RCC 7860 (cell line): ENCODE measurements around the gene SHISA9.

Source experiments
- DNase-seq: peaks from one replicate; pipeline ENCODE4 v3.0.0-alpha.2; 2015; ENCODE audit warnings: low spot score
- FAIRE-seq: peaks from 2 replicates; lab custom pipeline; 2012; peaks lifted over from hg19 to GRCh38; lab: Jason Lieb, UNC

The SHISA9 gene

GRCh38 chr16:13154799-13155198, 253.4 kb downstream of the SHISA9 start:
- FAIRE-seq, result no peak
- DNase-seq, result peak; percentile 14

GRCh38 chr16:13155377-13155776, 254.0 kb downstream of the SHISA9 start:
- FAIRE-seq (no peak), DNase-seq (no peak)

GRCh38 chr16:13155780-13156179, 254.4 kb downstream of the SHISA9 start:
- DNase-seq (no peak), FAIRE-seq (no peak)

GRCh38 chr16:13157082-13157481, 255.7 kb downstream of the SHISA9 start:
- FAIRE-seq (no peak), DNase-seq (no peak)

GRCh38 chr16:13158427-13158826, 257.0 kb downstream of the SHISA9 start:
- no peak for DNase-seq
- no peak for FAIRE-seq

GRCh38 chr16:13165024-13165423, 263.6 kb downstream of the SHISA9 start:
- DNase-seq (no peak), FAIRE-seq (no peak)

- DNase-seq, result no peak
- no peak for FAIRE-seq
Measured at GRCh38 chr16:13168091-13168572, 266.7 kb downstream of the SHISA9 start.

- DNase-seq (no peak), FAIRE-seq (no peak)
Measured at GRCh38 chr16:13171313-13171712, 269.9 kb downstream of the SHISA9 start.

GRCh38 chr16:13176711-13177110, 275.3 kb downstream of the SHISA9 start:
- no peak for FAIRE-seq
- peak; percentile 32 for DNase-seq

- DNase-seq, result no peak
- no peak for FAIRE-seq
Measured at GRCh38 chr16:13178318-13178717, 276.9 kb downstream of the SHISA9 start.

- DNase-seq, result no peak
- no peak for FAIRE-seq
Measured at GRCh38 chr16:13181432-13181831, 280.0 kb downstream of the SHISA9 start.

- no peak for DNase-seq
- FAIRE-seq, result no peak
Measured at GRCh38 chr16:13186813-13187212, 285.4 kb downstream of the SHISA9 start.

- DNase-seq, result no peak
- no peak for FAIRE-seq
Measured at GRCh38 chr16:13189250-13189649, 287.9 kb downstream of the SHISA9 start.

- DNase-seq (peak; percentile 5), FAIRE-seq (no peak)
Measured at GRCh38 chr16:13193721-13194120, 292.3 kb downstream of the SHISA9 start.

GRCh38 chr16:13194766-13195165, 293.4 kb downstream of the SHISA9 start:
- peak; percentile 70 for FAIRE-seq
- DNase-seq, result peak; percentile 69

- DNase-seq (no peak), FAIRE-seq (no peak)
Measured at GRCh38 chr16:13203725-13204124, 302.3 kb downstream of the SHISA9 start.

GRCh38 chr16:13205352-13205751, 304.0 kb downstream of the SHISA9 start:
- FAIRE-seq (no peak), DNase-seq (no peak)

- no peak for FAIRE-seq
- no peak for DNase-seq
Measured at GRCh38 chr16:13206606-13207005, 305.2 kb downstream of the SHISA9 start.

GRCh38 chr16:13207151-13207550, 305.8 kb downstream of the SHISA9 start:
- FAIRE-seq, result no peak

GRCh38 chr16:13223666-13224065, 322.3 kb downstream of the SHISA9 start:
- FAIRE-seq, result no peak
- no peak for DNase-seq

More at GRCh38 chr16:13207151-13207550, 305.8 kb downstream of the SHISA9 start:
- DNase-seq, result no peak

- DNase-seq (no peak), FAIRE-seq (no peak)
Measured at GRCh38 chr16:13229039-13229438, 327.6 kb downstream of the SHISA9 start.

GRCh38 chr16:13231365-13231764, 330.0 kb downstream of the SHISA9 start:
- FAIRE-seq (peak; percentile 55), DNase-seq (peak; percentile 81)

- no peak for FAIRE-seq
- DNase-seq, result no peak
Measured at GRCh38 chr16:13234999-13235398, 333.6 kb downstream of the SHISA9 start.
